ENCODE data around the gene C1R. TPM values are rescaled to one million over a fixed set of nuclear protein-coding genes. Genes with fewer than 3 reads are reported as not detected.

C1R gene
- total RNA-seq, 1 experiment from 2014 or later, result 1.3 TPM

DNA sequence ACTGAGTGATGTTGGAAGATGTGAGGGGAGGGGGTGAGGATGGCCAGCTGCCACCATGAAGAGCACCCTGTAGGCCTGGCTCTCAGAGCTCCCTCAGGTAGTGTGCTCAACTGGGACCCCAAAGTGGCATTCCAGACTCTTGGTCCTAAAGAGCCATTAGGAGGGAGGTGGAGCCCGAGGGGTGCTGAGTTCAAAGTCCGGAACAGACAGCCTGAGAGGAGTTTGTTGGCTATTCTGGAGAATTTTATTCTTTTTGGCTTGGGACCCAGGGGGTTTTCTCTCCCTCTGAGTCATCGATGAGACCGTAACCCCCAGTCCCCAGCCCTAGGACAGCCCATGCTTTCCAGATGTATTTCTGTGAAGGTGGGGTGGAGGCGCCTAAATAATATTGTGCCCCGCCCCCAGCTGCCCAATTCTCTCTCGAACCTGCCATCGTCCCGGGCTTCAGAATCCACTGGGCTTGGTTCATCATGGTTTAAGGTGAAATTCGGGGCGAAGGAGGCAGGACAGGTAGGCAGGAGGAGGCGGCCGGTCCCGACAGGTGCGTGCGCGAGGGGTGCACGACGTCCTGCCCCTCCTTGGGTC lies 37.1 kb upstream of the C1R start:
- no TSS peak for BruUV-seq (replicated peaks)
- TF ChIP-seq, protein P1, sequence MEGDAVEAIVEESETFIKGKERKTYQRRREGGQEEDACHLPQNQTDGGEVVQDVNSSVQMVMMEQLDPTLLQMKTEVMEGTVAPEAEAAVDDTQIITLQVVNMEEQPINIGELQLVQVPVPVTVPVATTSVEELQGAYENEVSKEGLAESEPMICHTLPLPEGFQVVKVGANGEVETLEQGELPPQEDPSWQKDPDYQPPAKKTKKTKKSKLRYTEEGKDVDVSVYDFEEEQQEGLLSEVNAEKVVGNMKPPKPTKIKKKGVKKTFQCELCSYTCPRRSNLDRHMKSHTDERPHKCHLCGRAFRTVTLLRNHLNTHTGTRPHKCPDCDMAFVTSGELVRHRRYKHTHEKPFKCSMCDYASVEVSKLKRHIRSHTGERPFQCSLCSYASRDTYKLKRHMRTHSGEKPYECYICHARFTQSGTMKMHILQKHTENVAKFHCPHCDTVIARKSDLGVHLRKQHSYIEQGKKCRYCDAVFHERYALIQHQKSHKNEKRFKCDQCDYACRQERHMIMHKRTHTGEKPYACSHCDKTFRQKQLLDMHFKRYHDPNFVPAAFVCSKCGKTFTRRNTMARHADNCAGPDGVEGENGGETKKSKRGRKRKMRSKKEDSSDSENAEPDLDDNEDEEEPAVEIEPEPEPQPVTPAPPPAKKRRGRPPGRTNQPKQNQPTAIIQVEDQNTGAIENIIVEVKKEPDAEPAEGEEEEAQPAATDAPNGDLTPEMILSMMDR (IDR thresholded peaks at IDR 0.05), result no peak
- TF ChIP-seq, protein P2, sequence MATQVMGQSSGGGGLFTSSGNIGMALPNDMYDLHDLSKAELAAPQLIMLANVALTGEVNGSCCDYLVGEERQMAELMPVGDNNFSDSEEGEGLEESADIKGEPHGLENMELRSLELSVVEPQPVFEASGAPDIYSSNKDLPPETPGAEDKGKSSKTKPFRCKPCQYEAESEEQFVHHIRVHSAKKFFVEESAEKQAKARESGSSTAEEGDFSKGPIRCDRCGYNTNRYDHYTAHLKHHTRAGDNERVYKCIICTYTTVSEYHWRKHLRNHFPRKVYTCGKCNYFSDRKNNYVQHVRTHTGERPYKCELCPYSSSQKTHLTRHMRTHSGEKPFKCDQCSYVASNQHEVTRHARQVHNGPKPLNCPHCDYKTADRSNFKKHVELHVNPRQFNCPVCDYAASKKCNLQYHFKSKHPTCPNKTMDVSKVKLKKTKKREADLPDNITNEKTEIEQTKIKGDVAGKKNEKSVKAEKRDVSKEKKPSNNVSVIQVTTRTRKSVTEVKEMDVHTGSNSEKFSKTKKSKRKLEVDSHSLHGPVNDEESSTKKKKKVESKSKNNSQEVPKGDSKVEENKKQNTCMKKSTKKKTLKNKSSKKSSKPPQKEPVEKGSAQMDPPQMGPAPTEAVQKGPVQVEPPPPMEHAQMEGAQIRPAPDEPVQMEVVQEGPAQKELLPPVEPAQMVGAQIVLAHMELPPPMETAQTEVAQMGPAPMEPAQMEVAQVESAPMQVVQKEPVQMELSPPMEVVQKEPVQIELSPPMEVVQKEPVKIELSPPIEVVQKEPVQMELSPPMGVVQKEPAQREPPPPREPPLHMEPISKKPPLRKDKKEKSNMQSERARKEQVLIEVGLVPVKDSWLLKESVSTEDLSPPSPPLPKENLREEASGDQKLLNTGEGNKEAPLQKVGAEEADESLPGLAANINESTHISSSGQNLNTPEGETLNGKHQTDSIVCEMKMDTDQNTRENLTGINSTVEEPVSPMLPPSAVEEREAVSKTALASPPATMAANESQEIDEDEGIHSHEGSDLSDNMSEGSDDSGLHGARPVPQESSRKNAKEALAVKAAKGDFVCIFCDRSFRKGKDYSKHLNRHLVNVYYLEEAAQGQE (IDR thresholded peaks at IDR 0.05; ENCODE audit: insufficient read depth in 1 of 2, low read depth in 2 of 2, low read length in 1 of 2), result no peak
- TF ChIP-seq SIN3A (IDR thresholded peaks at IDR 0.05; ENCODE audit: borderline replicate concordance, insufficient read depth, low read depth, low read length) (no peak), TCF7L2 (IDR thresholded peaks at IDR 0.05; ENCODE audit: low read depth, low read length) (no peak)
- Histone ChIP-seq H3K27ac (ENCODE audit: low read length) (no peak overlapping the region), H3K36me3 (ENCODE audit: control insufficient read depth, insufficient read depth, low read length) (no peaks in the 10 kb centered on the region), H3K4me3 (ENCODE audit: low read depth in 2 of 2, low read length in 2 of 2) (peak overlapping the region; percentile 43 to 47), H3K4me1 (ENCODE audit: control insufficient read depth, insufficient read depth, low read length) (no peaks in the 10 kb centered on the region), H3K27me3 (ENCODE audit: control insufficient read depth, insufficient read depth, low read length) (no peaks in the 10 kb centered on the region), H3K9me3 (ENCODE audit: control insufficient read depth, insufficient read depth, low read depth, low read length) (no peaks in the 10 kb centered on the region)
- ATAC-seq (no peak), DNase-seq (ENCODE audit: low read depth, low spot score) (no peak)
- CTCF ChIA-PET, result interaction anchor here (0.9 kb wide), 1 partner anchor 13 kb away, joined by 3 read pairs; no protein-coding TSS in a partner anchor
- in situ Hi-C loops (cut with HindIII; ENCODE audit: low pct_unique_long_range_greater_than_20kb, low sequenced_read_pairs), result no loop called here
- intact Hi-C loops (cut with micrococcal nuclease; ENCODE audit: unreplicated experiment), result no loop called here
- POLR2A ChIA-PET, result interaction anchor here (0.7 kb wide), 1 partner anchor 640 kb away, joined by 6 read pairs; no protein-coding TSS in a partner anchor

DNA sequence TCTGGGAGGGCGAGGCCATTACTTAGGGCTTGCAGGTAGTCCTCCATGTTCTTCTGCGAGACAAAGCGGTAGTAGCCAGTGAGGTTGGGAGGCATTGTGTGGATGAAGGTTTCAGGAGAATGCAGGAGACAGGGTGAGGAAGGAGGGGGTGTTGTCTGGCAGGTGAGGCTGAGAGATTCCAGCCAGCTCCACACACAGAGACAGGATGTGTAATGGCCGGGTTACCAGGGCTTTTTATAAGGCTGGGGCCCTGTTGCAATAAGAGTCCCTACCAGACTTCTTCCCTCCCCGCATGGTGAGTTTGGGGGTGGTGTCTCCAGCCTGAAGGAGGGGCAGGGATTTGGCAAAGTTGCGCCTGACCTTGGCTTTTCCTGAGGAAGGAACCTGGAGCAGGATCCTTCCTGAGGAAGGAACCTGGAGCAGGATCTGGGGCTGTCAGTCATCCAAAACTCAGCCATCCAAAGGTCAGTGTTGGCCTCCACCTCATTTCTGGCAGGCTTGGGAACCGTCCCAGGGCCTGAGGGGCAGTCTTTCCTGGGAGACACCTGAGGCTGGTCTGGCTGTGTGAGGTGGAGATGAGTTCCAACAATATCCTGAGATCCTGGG lies 36.5 kb upstream of the C1R start, which contains the start of gene RBP5:
RBP5 (minus strand) TSS at position 209 of the 606 bp plus-strand sequence; CDS start at position 95, 114 bp downstream.
- Histone ChIP-seq H3K9me3 (ENCODE audit: control insufficient read depth, insufficient read depth, low read depth, low read length) (no peaks in the 10 kb centered on the region), H3K27ac (ENCODE audit: low read length) (no peak within 1 kb of the TSS), H3K27me3 (ENCODE audit: control insufficient read depth, insufficient read depth, low read length) (no peaks in the 10 kb centered on the region), H3K36me3 (ENCODE audit: control insufficient read depth, insufficient read depth, low read length) (no peaks in the 10 kb centered on the region), H3K4me3 (ENCODE audit: low read depth in 2 of 2, low read length in 2 of 2) (peak within 1 kb of the TSS; percentile 43 to 47), H3K4me1 (ENCODE audit: control insufficient read depth, insufficient read depth, low read length) (no peaks in the 10 kb centered on the region)
- DNase-seq (ENCODE audit: low read depth, low spot score) (no peak), ATAC-seq (no peak)
- POLR2A ChIA-PET, result no interaction called here
- in situ Hi-C loops (cut with HindIII; ENCODE audit: low pct_unique_long_range_greater_than_20kb, low sequenced_read_pairs) (no loop called here), intact Hi-C loops (cut with micrococcal nuclease; ENCODE audit: unreplicated experiment) (no loop called here)
- CTCF ChIA-PET, result no interaction called here
- TF ChIP-seq, protein P2 (IDR thresholded peaks at IDR 0.05; ENCODE audit: insufficient read depth in 1 of 2, low read depth in 2 of 2, low read length in 1 of 2), result no peak
- TF ChIP-seq TCF7L2 (IDR thresholded peaks at IDR 0.05; ENCODE audit: low read depth, low read length) (no peak), SIN3A (IDR thresholded peaks at IDR 0.05; ENCODE audit: borderline replicate concordance, insufficient read depth, low read depth, low read length) (no peak), POLR2AphosphoS5 (IDR thresholded peaks at IDR 0.05; ENCODE audit: low read depth, low read length) (no peak)
- TF ChIP-seq, protein P1 (IDR thresholded peaks at IDR 0.05), result no peak
- BruUV-seq (replicated peaks), result no TSS peak

Measured in Panc1 (cell line).